OCI-LY3 (cell line): ENCODE results near the gene EPHA5.

Source experiments
- CTCF ChIP-seq: fragments of 200-600, 300-600 bp; sonication (generic); IDR thresholded peaks from 2 replicates; pipeline ENCODE4 v1.5.1; 2014; ENCODE audit warnings: antibody characterized with exemption, low read length, low read depth
- EZH2phosphoT487 ChIP-seq: fragments of 200-600 bp; shearing (Covaris generic); IDR thresholded peaks from 2 replicates; pipeline ENCODE4 v1.6.1; 2018; ENCODE audit warnings: antibody characterized with exemption, mixed run types, low read depth

GRCh38 chr4:65623506-65623905, 46.8 kb downstream of the EPHA5 start:
- TF ChIP-seq CTCF (no peak), EZH2phosphoT487 (no peak)
